Measurements from ENCODE around the gene DEXI. TPM values are rescaled to one million over a fixed set of nuclear protein-coding genes. Genes with fewer than 3 reads are reported as not detected.
A peak's percentile ranks its signal among the peaks of the same experiment; 100 is the strongest.

DEXI gene
- total RNA-seq, 1 donor = 40.2 TPM

- TF ChIP-seq CTCF (IDR thresholded peaks at IDR 0.05; ENCODE audit: insufficient read depth, low read depth, low read length) = no peak
- no peak for DNase-seq (ENCODE audit: low read depth)
- H3K4me3 ChIP-seq (ENCODE audit: low read depth, low read length) = no peak overlapping the region
Observed at GRCh38 chr16:10964891-10965326, 22.6 kb upstream of the DEXI start.

- TF ChIP-seq CTCF (IDR thresholded peaks at IDR 0.05; ENCODE audit: insufficient read depth, low read depth, low read length) = peak; percentile 97
- H3K4me3 ChIP-seq (ENCODE audit: low read depth, low read length) = no peak overlapping the region
- peak; percentile 85 for DNase-seq (ENCODE audit: low read depth)
Observed at GRCh38 chr16:10964039-10964890, 22.0 kb upstream of the DEXI start.

- peak; percentile 87 for DNase-seq (ENCODE audit: low read depth)
Observed at GRCh38 chr16:10961231-10961630, 19.0 kb upstream of the DEXI start.

DNA sequence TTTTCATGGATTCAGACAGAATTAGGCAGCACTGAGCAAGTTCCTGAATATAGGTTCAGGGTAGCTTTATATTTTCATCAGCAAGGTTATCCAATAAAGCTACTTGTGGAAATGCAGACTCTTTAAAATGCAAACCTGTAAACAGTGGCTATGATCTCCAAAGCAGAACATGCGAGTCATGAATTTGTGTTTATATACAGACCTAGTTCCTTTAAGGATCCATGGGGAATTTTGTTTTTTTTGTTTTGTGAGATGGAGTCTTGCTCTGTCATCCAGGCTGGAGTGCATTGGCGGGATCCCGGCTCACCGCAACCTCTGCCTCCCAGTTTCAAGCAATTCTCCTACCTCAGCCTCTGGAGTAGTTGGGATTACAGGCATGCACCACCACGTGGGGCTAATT lies 16.9 kb upstream of the DEXI start:
- peak; percentile 43 for DNase-seq (ENCODE audit: low read depth)
- TF ChIP-seq CTCF (IDR thresholded peaks at IDR 0.05; ENCODE audit: insufficient read depth, low read depth, low read length) = no peak
- H3K4me3 ChIP-seq (ENCODE audit: low read depth, low read length) = no peak overlapping the region

More at GRCh38 chr16:10961231-10961630, 19.0 kb upstream of the DEXI start:
- H3K4me3 ChIP-seq (ENCODE audit: low read depth, low read length) = no peak overlapping the region
- TF ChIP-seq CTCF (IDR thresholded peaks at IDR 0.05; ENCODE audit: insufficient read depth, low read depth, low read length) = no peak

DNA sequence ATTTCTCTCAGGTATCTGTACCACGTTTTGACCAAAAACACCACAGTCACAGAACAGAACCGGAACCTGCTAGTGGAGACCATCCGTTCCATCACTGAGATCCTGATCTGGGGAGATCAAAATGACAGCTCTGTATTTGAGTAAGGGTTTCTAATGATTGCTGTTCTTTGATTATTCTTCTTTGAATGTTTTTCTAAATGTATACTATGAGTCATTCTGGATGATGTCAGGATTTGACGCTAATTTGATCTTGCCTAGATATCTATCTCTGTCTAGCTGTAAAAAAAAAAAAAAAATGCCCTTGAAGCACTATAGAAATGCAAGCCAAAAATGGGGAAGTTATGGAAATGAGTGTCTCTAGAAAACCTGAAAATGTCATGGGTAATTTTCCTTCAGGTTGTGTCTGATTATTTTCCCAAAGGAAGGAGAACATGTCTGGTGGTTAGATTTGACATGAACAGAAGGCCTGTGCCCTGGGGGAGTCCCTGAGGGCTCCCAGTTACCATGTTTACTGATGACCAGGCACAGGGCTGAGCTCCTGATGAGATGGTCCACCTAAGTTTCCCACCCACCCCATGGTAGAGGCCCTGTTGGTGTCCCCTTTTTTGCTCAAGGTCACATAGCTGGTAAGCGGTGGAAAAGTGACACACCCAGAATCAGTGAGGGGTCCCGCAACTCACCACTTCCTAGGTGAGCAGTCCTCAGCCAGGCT lies 15.7 kb upstream of the DEXI start:
- TF ChIP-seq CTCF (IDR thresholded peaks at IDR 0.05; ENCODE audit: insufficient read depth, low read depth, low read length) = no peak
- H3K4me3 ChIP-seq (ENCODE audit: low read depth, low read length) = no peak overlapping the region
- peak; percentile 60 for DNase-seq (ENCODE audit: low read depth)

GRCh38 chr16:10954903-10955302 lies 12.6 kb upstream of the DEXI start:
- no peak for DNase-seq (ENCODE audit: low read depth)
- TF ChIP-seq CTCF (IDR thresholded peaks at IDR 0.05; ENCODE audit: insufficient read depth, low read depth, low read length) = no peak
- no peak overlapping the region for H3K4me3 ChIP-seq (ENCODE audit: low read depth, low read length)
